GM19099 (cell line): ENCODE results near the gene RS1.

ENCODE experiments used
- POLR2A ChIP-seq: IDR thresholded peaks from 3 replicates; pipeline ENCODE4 v1.6.1; 2011; ENCODE audit warnings: low read depth; ENCODE audit not compliant: insufficient read length; ENCODE audit errors: extremely low read depth

The RS1 gene

GRCh38 chrX:18591834-18592233 lies 80.1 kb downstream of the RS1 start:
- no peak for TF ChIP-seq POLR2A
